Stimulated activated naive CD8-positive, alpha-beta T cell treated with anti-CD3 and anti-CD28 coated beads, Interleukin-15, Interleukin-2, amounts not matched to agents 100 U/mL and 50 U/mL, for 24 hours (primary cell): ENCODE measurements around the gene P3H1.
"Not testable (repeated sequence)": the region's sequence is repeated elsewhere in the genome, so short reads cannot be mapped to it uniquely, and the experiment has no call there.

Source experiments
- ATAC-seq: fragments of 150-1000 bp; cut with Tn5 transposase; one replicate; pipeline ENCODE4 v1.10.0; 2021
- DNase-seq: peaks from one replicate; pipeline ENCODE4 v3.0.0; 2021

P3H1 gene

GRCh38 chr1:42769811-42770210 is 3.0 kb upstream of the P3H1 start:
- ATAC-seq (no peak), DNase-seq (no peak)

- DNase-seq (no peak), ATAC-seq (no peak)
Observed at GRCh38 chr1:42768172-42768571, 1.3 kb upstream of the P3H1 start.

- no peak for DNase-seq
- ATAC-seq: peak; percentile 21
Observed at GRCh38 chr1:42767510-42768000, 727 bp upstream of the P3H1 start.

GRCh38 chr1:42765832-42766740 is 742 bp downstream of the P3H1 start:
- ATAC-seq: peak; percentile 10
- DNase-seq: peak; percentile 65

- no peak for ATAC-seq
- DNase-seq: no peak
Observed at GRCh38 chr1:42765269-42765668, 1.6 kb downstream of the P3H1 start.

GRCh38 chr1:42762269-42762668 is 4.6 kb downstream of the P3H1 start:
- no peak for DNase-seq
- ATAC-seq: no peak

- DNase-seq: no peak
- ATAC-seq: no peak
Observed at GRCh38 chr1:42761567-42761966, 5.3 kb downstream of the P3H1 start.

GRCh38 chr1:42759114-42759513 is 7.7 kb downstream of the P3H1 start:
- ATAC-seq (no peak), DNase-seq (no peak)

GRCh38 chr1:42758641-42759040 is 8.2 kb downstream of the P3H1 start:
- no peak for ATAC-seq
- DNase-seq: no peak

GRCh38 chr1:42757892-42758275 is 8.9 kb downstream of the P3H1 start:
- ATAC-seq (no peak), DNase-seq (no peak)

GRCh38 chr1:42756956-42757891 is 9.6 kb downstream of the P3H1 start:
- ATAC-seq: no peak

GRCh38 chr1:42753070-42753469 is 13.8 kb downstream of the P3H1 start:
- ATAC-seq (no peak), DNase-seq (no peak)

More at GRCh38 chr1:42756956-42757891, 9.6 kb downstream of the P3H1 start:
- DNase-seq: no peak

GRCh38 chr1:42752284-42752683 is 14.5 kb downstream of the P3H1 start:
- DNase-seq: no peak
- no peak for ATAC-seq

GRCh38 chr1:42751511-42752070 is 15.2 kb downstream of the P3H1 start:
- not testable (repeated sequence) for ATAC-seq, DNase-seq

- no peak for ATAC-seq
- DNase-seq: no peak
Observed at GRCh38 chr1:42750041-42750440, 16.8 kb downstream of the P3H1 start.

- no peak for DNase-seq
- ATAC-seq: no peak
Observed at GRCh38 chr1:42748461-42749410, 18.1 kb downstream of the P3H1 start.

- ATAC-seq: peak; percentile 31
Observed at GRCh38 chr1:42748021-42748420, 18.8 kb downstream of the P3H1 start.

GRCh38 chr1:42747125-42747524 is 19.7 kb downstream of the P3H1 start:
- no peak for ATAC-seq
- DNase-seq: peak; percentile 60

More at GRCh38 chr1:42748021-42748420, 18.8 kb downstream of the P3H1 start:
- DNase-seq: no peak

GRCh38 chr1:42746436-42747105 is 20.3 kb downstream of the P3H1 start:
- no peak for ATAC-seq
- no peak for DNase-seq

GRCh38 chr1:42745851-42746250 is 21.0 kb downstream of the P3H1 start:
- DNase-seq (no peak), ATAC-seq (no peak)

- ATAC-seq (no peak), DNase-seq (no peak)
Observed at GRCh38 chr1:42744148-42744413, 22.7 kb downstream of the P3H1 start.
